HEK293T (cell line): Measurements from ENCODE around the gene ITSN1.

Experiments
- HDGF ChIP-seq: fragments of 450-650 bp; IDR thresholded peaks from 2 replicates; pipeline ENCODE4 v1.6.1; 2017; ENCODE audit warnings: antibody characterized with exemption, borderline replicate concordance
- L3MBTL2 ChIP-seq: fragments of 450-650 bp; conservative IDR thresholded peaks from 2 replicates; pipeline ENCODE4 v1.6.1; 2016; ENCODE audit warnings: mild to moderate bottlenecking
- TARDBP ChIP-seq: fragments of 450-650 bp; IDR thresholded peaks from 2 replicates; pipeline ENCODE4 v1.6.1; 2016

- TF ChIP-seq L3MBTL2 (no peak), TARDBP (no peak), HDGF (no peak)
Measured at GRCh38 chr21:33871171-33871570, 228.9 kb downstream of the ITSN1 start.
